ENCODE results near the gene TRMT10B.
A peak's percentile ranks its signal among the peaks of the same experiment; 100 is the strongest.

TRMT10B gene

GRCh38 chr9:37753489-37754190 is at the start of gene TRMT10B:
TRMT10B (plus strand) TSS chr9:37753805; CDS start chr9:37761932, 8,127 bp downstream.
- peak; percentile 84 for DNase-seq (ENCODE audit: low spot score)

GRCh38 chr9:37705787-37706186 is 47.8 kb upstream of the TRMT10B start:
- DNase-seq (ENCODE audit: low spot score): no peak

DNA sequence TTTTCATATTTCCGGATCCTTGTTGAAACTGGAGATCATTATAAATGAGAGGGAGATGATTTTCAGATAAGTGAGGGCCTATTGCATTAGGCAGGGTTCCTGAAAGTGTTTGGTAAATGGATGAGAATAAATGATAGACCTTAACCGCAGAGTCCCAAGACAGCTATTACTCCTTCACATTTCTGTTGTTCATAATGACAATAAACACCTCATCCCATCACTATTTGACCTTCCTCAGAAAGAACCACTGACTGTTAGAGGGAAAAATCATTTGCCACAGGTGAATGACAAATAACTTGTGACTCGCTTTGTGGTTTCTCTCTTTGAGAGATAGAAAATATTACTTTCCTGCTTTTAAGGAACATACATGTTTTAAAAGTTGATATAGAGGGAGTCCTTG is 47.3 kb upstream of the TRMT10B start:
- DNase-seq (ENCODE audit: low spot score): peak; percentile 7

DNA sequence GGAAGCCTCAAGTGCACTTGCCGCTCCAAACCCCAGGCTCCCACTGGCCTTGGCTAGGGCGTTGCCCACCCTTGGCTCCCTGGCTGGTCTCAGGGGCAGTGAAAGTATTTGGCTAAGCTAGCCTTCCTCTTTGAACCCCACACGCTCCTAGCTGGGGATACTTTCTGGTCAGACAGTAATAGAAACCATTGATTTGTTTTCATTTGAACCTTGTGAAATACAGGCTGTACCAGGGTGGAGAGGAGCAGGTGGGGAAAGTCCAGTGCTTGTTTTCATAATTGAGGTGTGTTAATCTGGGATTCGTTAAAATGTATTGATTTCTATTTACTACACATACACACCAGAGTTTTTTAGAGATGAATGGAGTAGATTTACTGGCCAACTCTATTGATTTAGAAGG is 45.9 kb upstream of the TRMT10B start:
- DNase-seq (ENCODE audit: low spot score): no peak

DNA sequence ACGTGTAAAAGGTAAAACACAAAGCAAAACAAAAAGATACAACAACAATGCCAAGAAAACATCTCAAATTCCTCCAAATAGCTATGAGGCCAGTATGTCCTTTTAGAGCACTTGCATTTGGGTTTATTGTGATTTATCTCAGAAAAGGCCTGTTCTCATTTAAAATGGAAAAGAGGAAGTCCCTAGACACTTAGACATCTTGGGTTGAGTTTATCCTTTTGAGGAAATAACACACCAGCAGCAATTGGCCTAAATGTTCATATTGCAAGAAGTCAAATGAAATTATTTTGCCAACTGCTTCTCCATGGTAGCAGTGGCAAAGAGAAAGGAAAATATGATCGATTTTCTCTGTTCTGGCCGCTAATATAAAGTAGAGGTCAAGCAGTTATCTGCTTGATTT is 43.6 kb upstream of the TRMT10B start:
- DNase-seq (ENCODE audit: low spot score): no peak

DNA sequence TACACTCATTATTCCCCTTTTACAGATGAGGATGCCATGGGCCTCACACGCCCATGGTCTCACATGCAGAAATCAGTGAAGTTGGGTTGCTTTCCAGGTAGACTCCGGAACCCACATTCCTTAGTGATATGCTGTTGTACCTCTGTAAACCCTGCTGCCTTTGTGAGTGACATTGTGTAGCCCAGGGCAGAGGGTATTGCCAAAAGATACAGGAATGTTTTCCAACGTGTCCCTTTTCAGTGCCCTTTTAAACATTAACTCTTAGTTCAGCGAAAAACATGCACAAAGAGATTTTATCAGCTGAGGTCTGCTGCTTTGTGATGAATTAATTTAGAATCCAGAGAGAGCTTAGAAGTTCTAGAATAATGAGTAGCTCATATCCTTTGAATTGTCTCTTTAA is 38.3 kb upstream of the TRMT10B start:
- no peak for DNase-seq (ENCODE audit: low spot score)

DNA sequence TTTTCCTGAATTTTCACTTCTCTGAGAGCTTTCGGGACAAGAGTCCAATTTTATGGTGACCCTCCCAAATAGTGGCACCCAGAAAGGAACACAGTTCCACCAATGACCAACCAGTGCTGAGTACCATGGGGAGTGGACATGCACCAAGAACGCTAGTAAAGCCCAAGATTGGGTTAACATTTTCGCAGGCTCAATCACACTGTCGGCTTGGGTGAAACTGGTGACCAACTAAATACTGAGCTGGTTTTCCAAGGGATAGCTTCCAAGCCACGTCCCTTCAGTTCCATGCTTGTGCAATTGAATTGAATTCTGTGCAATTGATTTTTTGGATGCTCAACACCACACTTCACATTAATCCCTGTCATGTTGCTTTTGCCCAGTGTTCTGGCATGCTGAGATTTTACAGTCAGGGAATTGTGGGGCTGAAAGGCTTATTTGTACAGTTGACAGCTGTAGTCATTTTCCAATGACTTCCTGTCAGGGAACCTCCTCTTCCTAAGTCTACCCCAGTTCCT is 37.6 kb upstream of the TRMT10B start:
- DNase-seq (ENCODE audit: low spot score): no peak

GRCh38 chr9:37719526-37719925 is 34.1 kb upstream of the TRMT10B start:
- DNase-seq (ENCODE audit: low spot score): no peak

GRCh38 chr9:37727013-37727412 is 26.6 kb upstream of the TRMT10B start:
- DNase-seq (ENCODE audit: low spot score): no peak

GRCh38 chr9:37729499-37729898 is 24.1 kb upstream of the TRMT10B start:
- DNase-seq (ENCODE audit: low spot score): no peak

DNA sequence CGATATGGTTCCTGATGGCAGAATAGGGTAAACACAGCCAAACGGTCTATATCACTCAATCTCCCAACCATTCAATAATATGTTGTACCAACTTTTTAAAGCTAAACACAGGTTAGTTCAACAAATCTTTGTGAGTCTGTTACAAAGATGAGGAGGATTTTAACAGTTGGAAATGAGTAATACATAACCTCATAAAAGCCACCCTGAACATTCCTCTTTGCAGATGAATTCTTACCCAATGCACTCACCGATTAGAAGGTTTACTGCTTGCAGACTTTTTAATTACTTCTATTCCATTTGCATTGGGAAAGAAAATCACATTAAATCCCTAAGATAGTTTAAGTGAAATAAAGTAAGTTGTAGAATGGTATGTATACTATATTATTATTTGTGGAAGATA is 23.3 kb upstream of the TRMT10B start:
- DNase-seq (ENCODE audit: low spot score): peak; percentile 55

DNA sequence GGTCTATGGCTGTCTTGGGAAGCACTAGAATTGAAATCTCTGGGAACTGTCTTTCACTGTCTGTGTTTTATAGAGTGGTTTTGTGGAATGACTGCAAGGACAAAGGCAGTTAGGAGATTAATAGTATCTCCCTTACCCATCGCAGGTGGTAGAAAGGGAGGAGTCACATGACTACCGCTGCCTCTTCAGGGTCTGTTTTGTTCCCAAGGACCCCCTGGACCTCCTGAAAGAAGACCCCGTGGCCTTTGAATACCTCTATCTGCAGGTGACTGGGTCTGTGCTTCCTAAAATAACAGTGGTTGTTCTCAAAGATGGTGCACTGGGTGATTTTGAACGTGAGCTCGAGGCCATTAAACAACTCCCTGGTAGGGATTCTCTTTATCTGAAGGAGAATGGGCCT is 22.8 kb upstream of the TRMT10B start:
- no peak for DNase-seq (ENCODE audit: low spot score)

- DNase-seq (ENCODE audit: low spot score): no peak
Measured at GRCh38 chr9:37732086-37732741, 21.4 kb upstream of the TRMT10B start.

DNA sequence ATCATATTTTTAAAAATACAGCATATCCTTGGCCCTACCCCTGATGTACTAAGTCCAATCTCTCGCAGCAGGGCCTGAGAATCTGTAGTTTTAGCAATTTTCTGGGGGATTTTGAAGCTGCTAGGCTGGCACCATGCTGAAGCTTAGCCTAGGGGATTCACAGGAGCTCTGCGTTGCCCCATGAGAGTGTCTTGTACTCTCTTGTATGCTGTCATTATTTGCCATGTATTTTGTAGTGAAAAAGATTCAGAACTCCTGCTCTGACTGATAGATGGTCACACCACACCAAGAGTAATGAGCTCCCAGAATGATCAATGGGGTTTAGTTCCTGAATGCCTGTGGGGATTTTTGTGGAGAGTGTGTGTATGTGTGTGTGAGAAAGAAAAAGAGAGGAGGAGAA is 20.7 kb upstream of the TRMT10B start:
- DNase-seq (ENCODE audit: low spot score): no peak

- DNase-seq (ENCODE audit: low spot score): no peak
Measured at GRCh38 chr9:37739222-37739621, 14.4 kb upstream of the TRMT10B start.

DNA sequence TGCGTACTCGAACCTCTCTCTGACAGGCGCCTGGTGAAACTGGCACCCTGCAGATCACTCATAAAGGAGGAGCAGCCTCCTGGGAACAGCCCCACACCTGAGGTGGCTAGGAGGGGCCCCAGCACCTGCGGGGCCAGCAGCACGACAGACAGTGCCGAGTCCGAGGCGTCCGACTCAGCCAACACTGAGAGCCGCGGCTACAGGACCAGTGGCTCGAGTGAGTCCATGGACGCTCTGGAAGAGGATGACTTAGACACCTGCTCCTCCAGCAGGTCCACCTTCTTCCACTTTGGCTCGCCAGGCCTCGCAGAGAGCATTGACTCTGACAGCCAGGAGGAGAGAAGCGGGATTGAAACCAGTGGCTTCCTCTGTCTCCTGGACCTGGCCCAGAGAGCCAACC is 13.5 kb upstream of the TRMT10B start:
- no peak for DNase-seq (ENCODE audit: low spot score)

GRCh38 chr9:37740631-37741328 is 12.8 kb upstream of the TRMT10B start:
- DNase-seq (ENCODE audit: low spot score): no peak

DNA sequence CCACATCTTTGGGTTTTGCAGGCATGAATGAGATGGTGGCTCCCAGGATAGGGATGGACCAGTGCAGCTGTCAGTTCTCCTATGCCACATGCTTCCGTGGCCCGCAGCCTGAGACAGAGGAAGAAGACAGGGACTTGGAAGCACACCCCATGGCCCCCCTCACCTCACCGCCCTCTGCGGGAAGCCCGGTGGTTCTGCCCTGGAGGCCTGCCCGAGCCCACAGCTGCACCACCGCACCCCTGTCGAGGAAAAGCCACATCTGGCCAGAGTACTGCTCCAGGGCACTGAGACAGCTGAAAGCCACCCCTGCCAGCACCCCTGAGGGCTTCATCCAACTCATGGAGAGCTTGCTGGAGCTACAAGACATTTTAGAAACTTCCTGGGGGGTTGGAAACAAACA is 7.6 kb upstream of the TRMT10B start:
- peak; percentile 14 for DNase-seq (ENCODE audit: low spot score)

DNA sequence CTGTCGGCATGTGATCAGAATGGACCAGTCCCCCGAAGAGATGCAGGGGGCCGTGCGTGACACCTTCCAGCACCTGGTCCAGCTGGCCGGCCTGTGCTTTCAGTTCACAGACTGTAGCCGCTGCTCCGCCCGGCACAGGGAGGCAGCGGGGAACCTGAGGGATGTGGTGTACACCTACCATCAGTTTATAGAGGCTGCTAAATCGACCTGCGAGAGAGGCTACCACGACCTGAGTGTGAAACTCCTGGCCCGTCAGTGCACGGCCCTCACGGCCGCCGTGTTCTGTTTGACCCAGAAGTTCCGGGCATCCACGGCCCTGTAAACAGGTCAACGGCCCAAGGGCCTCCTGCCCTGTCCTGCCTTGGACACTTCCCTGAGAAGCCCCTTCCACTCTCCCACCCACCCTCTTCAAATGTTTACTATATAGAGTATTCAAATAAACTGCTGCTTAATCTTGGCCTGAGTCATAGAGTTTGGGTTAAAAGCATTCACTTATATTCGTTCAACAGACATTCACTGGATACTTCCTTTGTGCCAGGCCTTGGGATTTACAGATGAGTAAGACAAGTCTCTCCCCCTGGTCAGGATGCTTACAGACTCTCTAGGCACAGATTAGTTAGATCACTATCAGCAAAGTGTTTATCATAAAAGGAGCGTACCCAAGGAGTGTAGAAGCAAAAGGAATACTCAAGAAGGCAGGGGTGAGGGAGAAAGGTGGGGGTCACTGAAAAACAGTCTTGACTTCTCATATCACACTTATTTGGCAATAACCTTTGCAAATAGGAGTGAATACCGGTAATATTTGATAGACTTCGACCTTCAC is 6.9 kb upstream of the TRMT10B start:
- no peak for DNase-seq (ENCODE audit: low spot score)

DNA sequence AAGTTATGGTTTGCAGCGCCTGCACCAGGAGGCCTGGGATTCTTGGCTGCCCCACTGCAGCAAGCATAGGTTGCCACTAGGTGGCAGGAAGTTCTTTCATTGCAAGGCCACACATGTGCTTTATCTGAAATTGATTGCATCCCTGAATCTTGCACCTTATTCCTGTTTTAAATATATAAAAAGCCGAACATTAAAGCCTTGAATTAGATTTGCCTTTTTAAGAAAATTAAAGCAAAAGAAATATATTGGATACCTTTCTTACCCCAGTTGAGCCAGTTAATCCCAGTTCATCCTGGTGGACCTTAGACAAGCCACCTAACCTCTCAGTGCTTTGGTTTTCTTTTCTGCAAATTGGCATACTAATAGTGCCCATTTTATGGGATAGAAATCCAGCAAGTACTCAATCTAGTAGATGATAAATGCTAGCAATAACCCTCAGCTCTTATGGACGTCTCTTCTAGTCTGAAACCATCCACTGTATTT is 6.3 kb upstream of the TRMT10B start:
- peak; percentile 82 for DNase-seq (ENCODE audit: low spot score)

- no peak for DNase-seq (ENCODE audit: low spot score)
Measured at GRCh38 chr9:37749129-37749528, 4.5 kb upstream of the TRMT10B start.

DNA sequence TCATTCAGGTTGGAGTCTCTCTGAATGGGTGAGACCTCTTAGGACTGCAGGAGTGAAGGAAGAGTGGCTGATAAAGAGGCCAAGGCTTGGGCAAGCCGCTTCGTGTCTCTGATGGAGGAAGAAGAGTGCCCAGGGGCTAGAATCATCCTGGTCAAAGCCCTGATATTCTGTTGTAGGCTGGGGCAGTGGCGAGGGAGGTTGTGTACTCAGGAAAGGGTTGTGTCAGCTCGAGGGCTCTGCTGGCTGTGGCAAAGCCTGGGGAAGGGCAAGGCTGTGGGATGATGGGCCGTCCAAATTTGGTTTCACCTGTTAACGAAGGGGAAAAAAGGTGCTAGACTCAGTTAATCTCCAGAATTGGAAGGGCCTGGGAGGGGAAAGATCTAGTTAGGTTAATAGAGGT is 2.4 kb upstream of the TRMT10B start:
- DNase-seq (ENCODE audit: low spot score): no peak

Measured in AG08395 (cell line).